Testis (tissue), 5 donors: Measurements from ENCODE around the gene KNL1. TPM values are rescaled to one million over a fixed set of nuclear protein-coding genes. Genes with fewer than 3 reads are reported as not detected.

Experiments used
- DNase-seq: peaks from one replicate; pipeline ENCODE4 v3.0.0-alpha.2; 2019
- H3K27ac ChIP-seq, 2 donors: fragments of 200-600 bp; sonication (generic); one replicate each; pipeline ENCODE4 v1.5.1; 2019
- H3K27me3 ChIP-seq: fragments of 200-600 bp; sonication (generic); one replicate; pipeline ENCODE4 v1.5.1; 2019
- H3K36me3 ChIP-seq: fragments of 200-600 bp; sonication (generic); one replicate; pipeline ENCODE4 v1.5.1; 2017; ENCODE audit warnings: low read depth; ENCODE audit errors: missing control alignments
- H3K4me1 ChIP-seq: fragments of 200-600 bp; sonication (generic); one replicate; pipeline ENCODE4 v1.5.1; 2019
- H3K4me3 ChIP-seq, 2 donors: fragments of 200-600 bp; sonication (generic); one replicate each; pipeline ENCODE4 v1.5.1; 2017 to 2019
- H3K9me3 ChIP-seq: fragments of 200-600 bp; sonication (generic); one replicate; pipeline ENCODE4 v1.5.1; 2017
- CTCF ChIP-seq, 3 experiments: fragments of 450-650 bp in 2 of 3; fragments of 200-600 bp in 1 of 3; sonication (generic) in 1 of 3; IDR thresholded peaks; one replicate each; pipeline ENCODE4 v1.5.1; 2016 to 2019; ENCODE audit warnings: antibody characterized with exemption in 3 of 3, mild to moderate bottlenecking in 2 of 3, moderate library complexity in 1 of 3
- POLR2A ChIP-seq: fragments of 450-650 bp; IDR thresholded peaks from one replicate; pipeline ENCODE4 v1.6.1; 2017; ENCODE audit warnings: antibody characterized with exemption, mild to moderate bottlenecking, moderate library complexity
- WGBS, 2 donors: methylation state at CpG; one replicate each; pipeline ENCODE4 v1.1.5; 2018; 5-methylcytosine and 5-hydroxymethylcytosine counted together
- intact Hi-C: fragments of 100-400 bp; cut with DNase I; formaldehyde crosslinking; loops from one replicate; pipeline ENCODE4 v1.15.1; 2023; ENCODE audit warnings: low total_unique reads
- long read RNA-seq, 2 donors: transcript quantifications; one replicate each; lab custom pipeline, GENCODE V29; 2026
- polyA plus RNA-seq: library from polyadenylated mRNA; stranded (reverse); fragments of 350-450 nt; fragmentation: Illumina TruSeq; extraction: RNeasy Lipid Tissue Mini Kit (QIAGEN cat#74804); gene quantifications from one replicate; pipeline ENCODE4 v1.2.3, GENCODE V29; 2014; ENCODE audit warnings: low read depth, low replicate concordance; ENCODE audit not compliant: insufficient read depth
- total RNA-seq, 2 donors: library from RNA; depleted of rRNA; stranded (reverse); fragments of >200 nt; gene quantifications; one replicate each; pipeline ENCODE4 v1.2.3, GENCODE V29; 2016

KNL1 gene
- total RNA-seq (10 to 100 TPM; 50.9 to 66.0 TPM), polyA plus RNA-seq (28.7 TPM)
- long read RNA-seq, donor 1, full-length matches to known transcripts: 7 of 7 reads
- long read RNA-seq, donor 1, partial matches to known transcripts: 0 of 7 reads
- long read RNA-seq, donor 1, other reads (novel, unspliced or antisense): 0 of 7 reads
- long read RNA-seq, donor 2, full-length matches to known transcripts: 2 of 7 reads
- long read RNA-seq, donor 2, partial matches to known transcripts: 5 of 7 reads
- long read RNA-seq, donor 2, other reads (novel, unspliced or antisense): 0 of 7 reads

GRCh38 chr15:40593588-40594428, at the start of gene KNL1:
Gene KNL1, plus strand, starts transcription at chr15:40594249. Its CDS starts 8,683 bp downstream, at chr15:40602932.
- no peaks in the 10 kb centered on the region for H3K9me3 ChIP-seq
- peaks cover 4% of the 10 kb centered on the region for H3K4me1 ChIP-seq
- peak; percentile 96 for DNase-seq
- peak within 1 kb of the TSS; percentile 77 to 95 for H3K27ac ChIP-seq
- 2 to 3% methylated on average over 41 of the region's 41 CpGs for WGBS, 2 donors
- intact Hi-C loops: no loop called here
- no peak for TF ChIP-seq CTCF (IDR thresholded peaks at IDR 0.05)
- no peak for TF ChIP-seq POLR2A
- H3K27me3 ChIP-seq: no peaks in the 10 kb centered on the region
- H3K4me3 ChIP-seq: peak within 1 kb of the TSS; percentile 57 to 71
- no peaks in the 10 kb centered on the region for H3K36me3 ChIP-seq

- Histone ChIP-seq H3K4me3 (no peak overlapping the region), H3K27me3 (no peaks in the 10 kb centered on the region), H3K4me1 (no peaks in the 10 kb centered on the region), H3K27ac (no peak overlapping the region), H3K9me3 (no peaks in the 10 kb centered on the region), H3K36me3 (no peaks in the 10 kb centered on the region)
- no peak for TF ChIP-seq CTCF (IDR thresholded peaks at IDR 0.05)
- intact Hi-C loops: no loop called here
- 87 to 88% methylated on average over 1 of the region's 1 CpG for WGBS, 2 donors
- DNase-seq: no peak
Observed at GRCh38 chr15:40545457-40545856, 48.6 kb upstream of the KNL1 start.

- DNase-seq: no peak
- TF ChIP-seq CTCF (IDR thresholded peaks at IDR 0.05): no peak
- TF ChIP-seq POLR2A: no peak
- H3K27ac ChIP-seq: no peak overlapping the region
- no peaks in the 10 kb centered on the region for H3K27me3 ChIP-seq
- no peaks in the 10 kb centered on the region for H3K4me1 ChIP-seq
- no peaks in the 10 kb centered on the region for H3K36me3 ChIP-seq
- intact Hi-C loops: no loop called here
- no peaks in the 10 kb centered on the region for H3K9me3 ChIP-seq
- H3K4me3 ChIP-seq: no peak overlapping the region
- 92 to 96% methylated on average over 2 of the region's 2 CpGs for WGBS, 2 donors
Observed at GRCh38 chr15:40548610-40549009, 45.4 kb upstream of the KNL1 start.

GRCh38 chr15:40549894-40550293, 44.2 kb upstream of the KNL1 start:
- WGBS, 2 donors: 45 to 57% methylated on average over 5 to 9 of the region's 9 CpGs
- TF ChIP-seq CTCF (IDR thresholded peaks at IDR 0.05) (no peak), POLR2A (no peak)
- Histone ChIP-seq H3K36me3 (no peaks in the 10 kb centered on the region), H3K9me3 (no peaks in the 10 kb centered on the region), H3K27me3 (no peaks in the 10 kb centered on the region), H3K4me3 (no peak overlapping the region), H3K27ac (no peak overlapping the region), H3K4me1 (no peaks in the 10 kb centered on the region)
- intact Hi-C loops: no loop called here
- peak; percentile 34 for DNase-seq
